SK-N-SH treated with all-trans-retinoic acid at 6 μM for 48 hours (cell line): ENCODE measurements around the gene RUBCNL.

Experiments
- BACH2 ChIP-seq: fragments of 250-450 bp; sonication (Bioruptor Pico); IDR thresholded peaks from 2 replicates; pipeline ENCODE4 v1.9.0; 2021; ENCODE audit warnings: mild to moderate bottlenecking, borderline replicate concordance
- ESRRG ChIP-seq: fragments of 250-450 bp; sonication (Bioruptor Pico); IDR thresholded peaks from 2 replicates; pipeline ENCODE4 v1.6.1; 2021; ENCODE audit warnings: mild to moderate bottlenecking
- ZC3H10 ChIP-seq: fragments of 250-450 bp; sonication (Bioruptor Pico); IDR thresholded peaks from 2 replicates; pipeline ENCODE4 v1.5.1; 2021; ENCODE audit warnings: mild to moderate bottlenecking, moderate library complexity
- ZNF565 ChIP-seq: fragments of 450-650 bp; formaldehyde crosslinking; conservative IDR thresholded peaks from 2 replicates; pipeline ENCODE4 v1.5.0; 2020; ENCODE audit warnings: low read depth, mild to moderate bottlenecking, moderate library complexity
- TF ChIP-seq, protein P1 (sequence below): fragments of 250-450 bp; sonication (Bioruptor Pico); IDR thresholded peaks from 2 replicates; pipeline ENCODE4 v1.8.0; 2020; ENCODE audit warnings: mild to moderate bottlenecking, moderate library complexity, borderline replicate concordance

DNA sequence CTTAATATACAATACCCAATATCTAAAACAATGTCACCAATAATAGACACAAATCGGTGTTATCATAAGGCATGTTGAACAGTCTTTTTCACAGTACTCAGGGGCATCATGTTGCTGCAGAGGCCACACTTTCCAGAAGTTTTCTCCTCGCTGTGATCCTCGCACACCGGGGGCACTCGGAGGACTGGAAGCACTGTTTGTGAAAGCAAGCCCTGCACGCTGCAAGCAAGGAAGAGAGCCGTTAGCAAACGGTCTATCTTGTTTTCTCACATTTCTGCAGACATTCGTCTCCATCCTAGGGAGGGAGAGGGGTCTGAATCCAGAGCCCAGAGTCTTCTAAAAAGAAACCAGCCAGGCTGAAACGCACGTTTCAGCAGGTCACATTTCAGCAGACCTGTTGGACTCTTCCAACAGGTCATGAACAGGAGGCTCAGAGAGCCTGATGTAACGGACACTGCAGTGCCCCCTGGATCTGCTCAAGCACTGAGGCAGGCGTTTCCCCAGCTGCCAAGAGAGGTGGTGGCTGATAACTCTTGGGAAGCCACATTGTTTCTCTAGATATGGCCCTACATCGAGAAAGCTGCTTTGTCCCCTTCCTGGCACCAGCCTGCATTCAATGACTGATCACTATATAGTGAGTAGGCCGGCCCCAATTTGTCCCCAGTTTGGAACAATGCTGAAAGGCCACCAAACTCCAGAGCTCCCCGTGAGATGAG is 43.6 kb downstream of the RUBCNL start:
- TF ChIP-seq, protein P1, sequence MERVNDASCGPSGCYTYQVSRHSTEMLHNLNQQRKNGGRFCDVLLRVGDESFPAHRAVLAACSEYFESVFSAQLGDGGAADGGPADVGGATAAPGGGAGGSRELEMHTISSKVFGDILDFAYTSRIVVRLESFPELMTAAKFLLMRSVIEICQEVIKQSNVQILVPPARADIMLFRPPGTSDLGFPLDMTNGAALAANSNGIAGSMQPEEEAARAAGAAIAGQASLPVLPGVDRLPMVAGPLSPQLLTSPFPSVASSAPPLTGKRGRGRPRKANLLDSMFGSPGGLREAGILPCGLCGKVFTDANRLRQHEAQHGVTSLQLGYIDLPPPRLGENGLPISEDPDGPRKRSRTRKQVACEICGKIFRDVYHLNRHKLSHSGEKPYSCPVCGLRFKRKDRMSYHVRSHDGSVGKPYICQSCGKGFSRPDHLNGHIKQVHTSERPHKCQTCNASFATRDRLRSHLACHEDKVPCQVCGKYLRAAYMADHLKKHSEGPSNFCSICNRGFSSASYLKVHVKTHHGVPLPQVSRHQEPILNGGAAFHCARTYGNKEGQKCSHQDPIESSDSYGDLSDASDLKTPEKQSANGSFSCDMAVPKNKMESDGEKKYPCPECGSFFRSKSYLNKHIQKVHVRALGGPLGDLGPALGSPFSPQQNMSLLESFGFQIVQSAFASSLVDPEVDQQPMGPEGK (CRISPR knock-in tag), result no peak
- no peak for TF ChIP-seq ZC3H10 (CRISPR knock-in tag)
- TF ChIP-seq BACH2 (CRISPR knock-in tag), result no peak
- TF ChIP-seq ESRRG (CRISPR knock-in tag), result no peak
- TF ChIP-seq ZNF565 (CRISPR knock-in tag), result no peak
